RWPE1 (cell line): Measurements from ENCODE around the gene UVRAG.
A peak's percentile ranks its signal among the peaks of the same experiment; 100 is the strongest.

Source experiments
- CTCF ChIA-PET: fragments of 350-600 bp; sonication (Branson Sonifier 250); formaldehyde crosslinking; extraction: SDS; loops from one replicate; lab custom pipeline; 2021; lab: Yijun Ruan, JAX
- POLR2A ChIA-PET: fragments of 400-600 bp; formaldehyde crosslinking; extraction: SDS; loops from one replicate; lab custom pipeline; 2020; ENCODE audit warnings: antibody characterized with exemption; ENCODE audit not compliant: low non-redundant PET; lab: Yijun Ruan, JAX
- DNase-seq: peaks from one replicate; pipeline ENCODE4 v3.0.0; 2012; ENCODE audit warnings: low spot score
- H3K27ac ChIP-seq: fragments of 450-650 bp; 2 replicates; pipeline ENCODE4 v1.5.1; 2017
- TF ChIP-seq, protein P1 (sequence below): fragments of 450-650 bp; conservative IDR thresholded peaks from 2 replicates; pipeline ENCODE4 v1.5.1; 2017; ENCODE audit warnings: low read depth, mild to moderate bottlenecking

Gene UVRAG

DNA sequence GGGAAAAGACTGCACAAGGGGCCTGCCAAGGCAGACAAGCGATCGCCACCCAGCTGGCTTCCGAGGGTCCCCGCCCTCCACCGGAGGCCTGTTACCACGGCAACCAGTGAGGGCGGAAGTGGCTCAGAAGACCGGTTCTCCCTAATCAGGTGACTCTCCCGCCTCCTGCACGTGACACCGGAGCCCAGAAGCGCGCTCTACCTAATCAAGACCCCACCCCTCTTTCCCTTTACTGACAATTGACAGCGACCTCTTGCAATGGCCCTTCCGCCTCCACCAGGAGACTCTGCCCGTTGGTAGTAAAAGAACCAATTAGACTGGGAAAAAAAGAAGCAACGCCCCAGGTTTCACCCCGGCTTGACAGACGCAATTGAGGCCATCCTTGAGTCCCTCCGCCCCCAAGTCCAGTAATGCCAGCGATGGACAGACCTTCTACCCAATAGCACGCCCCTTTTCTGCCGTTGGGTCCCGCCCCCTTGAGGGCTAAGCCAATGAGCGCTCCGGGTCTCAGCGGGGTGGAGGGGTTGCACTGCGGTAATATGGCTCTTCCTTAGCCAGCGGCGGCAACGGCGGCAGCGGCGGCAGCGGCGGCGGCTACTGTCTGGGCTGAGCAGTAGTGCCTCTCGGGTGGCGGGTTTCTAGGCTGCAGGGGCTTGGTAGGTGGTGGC is at the start of gene UVRAG:
Gene UVRAG, plus strand, starts transcription at position 534 of the 668 bp plus-strand sequence. CDS start 198 bp downstream, outside the sequence.
- TF ChIP-seq, protein P1, sequence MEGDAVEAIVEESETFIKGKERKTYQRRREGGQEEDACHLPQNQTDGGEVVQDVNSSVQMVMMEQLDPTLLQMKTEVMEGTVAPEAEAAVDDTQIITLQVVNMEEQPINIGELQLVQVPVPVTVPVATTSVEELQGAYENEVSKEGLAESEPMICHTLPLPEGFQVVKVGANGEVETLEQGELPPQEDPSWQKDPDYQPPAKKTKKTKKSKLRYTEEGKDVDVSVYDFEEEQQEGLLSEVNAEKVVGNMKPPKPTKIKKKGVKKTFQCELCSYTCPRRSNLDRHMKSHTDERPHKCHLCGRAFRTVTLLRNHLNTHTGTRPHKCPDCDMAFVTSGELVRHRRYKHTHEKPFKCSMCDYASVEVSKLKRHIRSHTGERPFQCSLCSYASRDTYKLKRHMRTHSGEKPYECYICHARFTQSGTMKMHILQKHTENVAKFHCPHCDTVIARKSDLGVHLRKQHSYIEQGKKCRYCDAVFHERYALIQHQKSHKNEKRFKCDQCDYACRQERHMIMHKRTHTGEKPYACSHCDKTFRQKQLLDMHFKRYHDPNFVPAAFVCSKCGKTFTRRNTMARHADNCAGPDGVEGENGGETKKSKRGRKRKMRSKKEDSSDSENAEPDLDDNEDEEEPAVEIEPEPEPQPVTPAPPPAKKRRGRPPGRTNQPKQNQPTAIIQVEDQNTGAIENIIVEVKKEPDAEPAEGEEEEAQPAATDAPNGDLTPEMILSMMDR, result no peak
- POLR2A ChIA-PET, result interaction anchor here (0.5 to 0.6 kb wide), 2 partner anchors 25 to 792 kb away, joined by 3 to 4 read pairs; no protein-coding TSS in a partner anchor
- CTCF ChIA-PET, result interaction anchor here (0.7 kb wide), 1 partner anchor 674 kb away, joined by 3 read pairs; no protein-coding TSS in a partner anchor
- DNase-seq, result peak; percentile 100
- peak within 1 kb of the TSS; percentile 86 for H3K27ac ChIP-seq

DNA sequence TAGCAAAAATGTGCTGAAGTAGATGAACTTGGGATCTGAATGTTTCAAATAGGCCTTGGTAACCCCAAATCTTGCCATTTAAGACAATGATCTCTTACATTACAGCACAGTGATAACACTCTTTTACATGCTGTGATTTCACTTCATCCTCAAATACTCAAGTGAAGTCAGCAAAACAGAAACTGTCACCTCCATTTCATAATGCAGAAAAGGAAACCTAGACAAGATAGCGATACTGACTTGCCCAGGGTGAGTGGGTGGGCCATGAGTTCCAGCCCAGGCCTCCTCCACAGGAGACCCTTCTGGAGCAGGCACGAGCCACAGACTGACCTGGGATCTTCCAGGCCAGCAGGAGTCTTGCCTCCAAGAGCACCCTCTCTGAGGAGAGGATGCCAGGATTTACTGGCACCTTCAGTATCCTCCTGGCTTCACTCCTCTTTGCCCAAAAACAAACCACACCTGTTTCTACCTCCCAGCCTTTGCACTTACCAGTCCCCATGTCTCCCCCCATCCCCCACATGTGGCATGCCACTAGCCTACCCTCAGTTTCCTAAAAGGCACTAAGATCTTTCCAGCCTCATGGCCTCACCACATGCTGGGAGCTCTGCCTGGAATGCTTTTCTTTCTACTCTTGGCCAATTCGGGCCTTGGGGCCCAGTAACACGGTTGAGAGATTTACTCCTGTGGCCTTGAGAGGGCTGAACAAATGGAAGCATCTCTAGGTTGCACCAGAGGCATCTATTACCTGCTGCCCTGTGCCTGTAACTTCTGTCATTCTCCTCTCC is 48.4 kb upstream of the UVRAG start:
- POLR2A ChIA-PET, result no interaction called here
- no peak overlapping the region for H3K27ac ChIP-seq
- no peak for DNase-seq
- TF ChIP-seq, protein P1, result no peak
- CTCF ChIA-PET, result no interaction called here

DNA sequence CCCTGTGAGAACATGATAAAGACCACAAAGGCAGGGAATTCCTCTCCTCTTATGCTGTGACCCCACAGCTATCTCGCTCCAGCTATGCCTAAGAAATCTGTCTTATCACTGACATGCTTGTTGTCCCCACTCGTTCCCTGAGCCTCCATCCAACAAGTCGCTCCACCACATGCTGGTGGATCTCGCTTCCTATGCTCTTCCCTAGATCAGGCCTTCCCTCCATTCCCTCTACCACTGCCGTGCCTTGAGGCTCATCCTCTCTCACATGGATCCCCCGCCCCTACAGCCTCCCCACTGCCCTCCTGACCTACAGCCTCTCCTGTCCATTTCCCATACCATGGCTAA is 47.8 kb upstream of the UVRAG start:
- POLR2A ChIA-PET, result no interaction called here
- CTCF ChIA-PET, result no interaction called here
- TF ChIP-seq, protein P1, result no peak
- DNase-seq, result no peak
- no peak overlapping the region for H3K27ac ChIP-seq

DNA sequence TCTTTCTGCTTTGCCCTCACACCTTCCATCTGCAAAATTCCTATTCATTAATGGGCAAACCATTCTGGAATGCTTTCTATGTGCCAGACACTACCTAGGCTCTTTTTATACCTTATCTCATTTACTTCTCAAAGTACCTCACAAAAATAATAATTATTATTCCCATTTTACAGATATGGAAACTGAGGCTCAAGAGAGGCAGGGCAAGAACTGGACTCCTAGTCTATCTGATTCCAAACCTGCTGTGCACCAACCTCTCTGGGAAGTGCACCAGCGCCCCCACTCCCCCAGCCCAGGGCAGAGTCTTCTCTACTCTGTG is 47.3 kb upstream of the UVRAG start:
- no peak overlapping the region; the same call in 1 of the 2 replicates for H3K27ac ChIP-seq
- POLR2A ChIA-PET, result no interaction called here
- TF ChIP-seq, protein P1, result no peak
- CTCF ChIA-PET, result interaction anchor here (0.6 kb wide), 1 partner anchor 16 kb away, joined by 5 read pairs; no protein-coding TSS in a partner anchor
- DNase-seq, result no peak

DNA sequence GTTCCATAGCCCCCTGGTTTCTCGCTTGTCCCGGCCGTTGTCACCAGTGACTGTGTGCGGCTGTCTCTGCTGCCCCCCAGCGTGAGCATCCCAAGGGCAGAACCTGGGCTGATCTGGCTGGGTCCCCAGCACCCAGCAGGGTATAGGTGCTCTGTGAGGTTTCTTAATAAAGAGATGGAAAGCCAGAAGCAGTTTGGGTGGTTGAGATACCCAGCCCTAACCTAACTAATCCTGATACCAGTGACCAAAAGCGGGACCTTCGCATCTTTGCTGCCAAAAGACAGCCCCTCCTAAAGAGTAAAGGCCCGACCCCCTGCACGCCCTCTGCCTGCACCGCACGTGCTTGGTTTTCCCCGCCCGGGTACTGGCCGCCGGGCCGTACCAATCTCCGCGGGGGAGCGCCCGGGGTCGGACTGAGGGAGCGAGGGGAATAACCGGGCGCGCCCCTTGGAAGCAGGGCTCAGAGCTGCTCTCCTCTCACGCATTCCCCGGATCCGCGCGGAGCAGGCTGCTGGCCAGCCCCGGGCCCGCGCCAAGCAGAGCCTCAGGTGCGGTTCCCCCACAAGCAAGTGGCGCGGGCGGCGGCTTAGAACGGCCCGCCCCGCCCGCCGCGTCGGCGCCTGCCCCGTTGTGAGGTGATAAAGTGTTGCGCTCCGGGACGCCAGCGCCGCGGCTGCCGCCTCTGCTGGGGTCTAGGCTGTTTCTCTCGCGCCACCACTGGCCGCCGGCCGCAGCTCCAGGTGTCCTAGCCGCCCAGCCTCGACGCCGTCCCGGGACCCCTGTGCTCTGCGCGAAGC is 46.7 kb upstream of the UVRAG start, which contains the start of gene DGAT2:
Gene DGAT2, plus strand, starts transcription at position 667 of the 797 bp plus-strand sequence. CDS start 214 bp downstream, outside the sequence.
- POLR2A ChIA-PET, result no interaction called here
- H3K27ac ChIP-seq, result peak within 1 kb of the TSS; percentile 44
- peak; percentile 79 for DNase-seq
- CTCF ChIA-PET, result interaction anchor here (0.6 kb wide), 2 partner anchors 16 to 389 kb away, joined by 5 read pairs; no protein-coding TSS in a partner anchor
- TF ChIP-seq, protein P1, result peak; percentile 20; the same call in 1 of the 2 replicates
